SU-DHL-6 (cell line): ENCODE data around the gene TMCC1.

Source experiments
- H2AFZ ChIP-seq: fragments of 200-600 bp; sonication (generic); 2 replicates; pipeline ENCODE4 v1.6.1; 2014; ENCODE audit warnings: low read depth, mild to moderate bottlenecking, moderate library complexity, mixed read lengths, antibody characterized with exemption, low read length; ENCODE audit not compliant: severe bottlenecking
- H3F3A ChIP-seq: fragments of 200-600 bp; shearing (Covaris generic); 2 replicates; pipeline ENCODE4 v1.6.0; 2016; ENCODE audit warnings: antibody characterized with exemption, mild to moderate bottlenecking; ENCODE audit not compliant: insufficient read depth
- H3K27ac ChIP-seq: fragments of 200-600 bp; sonication (generic); 2 replicates; pipeline ENCODE4 v1.5.1; 2016; ENCODE audit warnings: low read depth, mild to moderate bottlenecking, low read length, moderate library complexity, mixed read lengths
- H3K27me3 ChIP-seq: fragments of 200-600 bp; sonication (generic), shearing (Covaris generic); 2 replicates; pipeline ENCODE4 v1.6.0; 2014; ENCODE audit warnings: mild to moderate bottlenecking, low read length
- H3K36me3 ChIP-seq: fragments of 200-600 bp; sonication (generic); 2 replicates; pipeline ENCODE4 v1.6.1; 2014; ENCODE audit warnings: mild to moderate bottlenecking, low read length, mixed read lengths
- H3K4me2 ChIP-seq: fragments of 300-600, 200-600 bp; shearing (Covaris generic), sonication (generic); 2 replicates; pipeline ENCODE4 v1.6.0; 2014; ENCODE audit warnings: low read length, low read depth, mild to moderate bottlenecking; ENCODE audit not compliant: poor library complexity, severe bottlenecking
- H3K4me3 ChIP-seq: fragments of 200-600 bp; sonication (generic); 2 replicates; pipeline ENCODE4 v1.5.1; 2014; ENCODE audit warnings: antibody characterized with exemption, low read length, mild to moderate bottlenecking, mixed read lengths; ENCODE audit not compliant: insufficient read depth, poor library complexity, severe bottlenecking
- H3K79me2 ChIP-seq: fragments of 200-600 bp; sonication (generic); 2 replicates; pipeline ENCODE4 v1.6.1; 2014; ENCODE audit warnings: mild to moderate bottlenecking, low read length, moderate library complexity; ENCODE audit not compliant: insufficient read depth
- H3K9ac ChIP-seq: fragments of 200-600 bp; sonication (generic); 2 replicates; pipeline ENCODE4 v1.7.0; 2014; ENCODE audit warnings: mild to moderate bottlenecking, low read length
- H3K9me2 ChIP-seq: fragments of 200-600 bp; sonication (generic); replicated peaks from 2 replicates; pipeline ENCODE4 v1.6.1; 2014; ENCODE audit warnings: low read length; ENCODE audit not compliant: insufficient read depth
- H3K9me3 ChIP-seq: fragments of 200-600 bp; sonication (generic); 2 replicates; pipeline ENCODE4 v1.6.1; 2014; ENCODE audit warnings: low read length, mixed read lengths; ENCODE audit not compliant: insufficient read depth
- H4K20me1 ChIP-seq: fragments of 200-600 bp; sonication (generic); 2 replicates; pipeline ENCODE4 v1.6.1; 2014; ENCODE audit warnings: low read depth, mild to moderate bottlenecking, antibody characterized with exemption, low read length, moderate library complexity, mixed read lengths
- CTCF ChIP-seq: fragments of 200-600 bp; sonication (generic); IDR thresholded peaks from one replicate; pipeline ENCODE4 v1.5.1; 2017; ENCODE audit warnings: antibody characterized with exemption, mild to moderate bottlenecking, low read length, moderate library complexity; ENCODE audit not compliant: insufficient read depth, poor library complexity, severe bottlenecking
- EZH2phosphoT487 ChIP-seq: fragments of 200-600 bp; sonication (generic), shearing (Covaris generic); conservative IDR thresholded peaks from 2 replicates; pipeline ENCODE4 v1.6.1; 2018; ENCODE audit warnings: mild to moderate bottlenecking, antibody characterized with exemption, low read length, moderate library complexity, mixed read lengths

TMCC1 gene

GRCh38 chr3:129624347-129625071, 269.0 kb downstream of the TMCC1 start:
- TF ChIP-seq EZH2phosphoT487 (no peak), CTCF (no peak)
- Histone ChIP-seq H4K20me1 (no peaks in the 10 kb centered on the region), H3K36me3 (no peaks in the 10 kb centered on the region), H3K9me3 (no peaks in the 10 kb centered on the region), H3F3A (no peaks in the 10 kb centered on the region), H3K79me2 (no peaks in the 10 kb centered on the region), H3K9ac (no peak overlapping the region), H3K4me3 (no peak overlapping the region), H2AFZ (no peak overlapping the region), H3K27me3 (no peaks in the 10 kb centered on the region), H3K9me2 (no peaks in the 10 kb centered on the region), H3K4me2 (no peak overlapping the region), H3K27ac (no peak overlapping the region)

- no peaks in the 10 kb centered on the region for H3F3A ChIP-seq
- H3K79me2 ChIP-seq, result no peaks in the 10 kb centered on the region
- no peak overlapping the region for H3K9ac ChIP-seq
- no peak overlapping the region for H3K27ac ChIP-seq
- no peak for TF ChIP-seq EZH2phosphoT487
- no peak for TF ChIP-seq CTCF
- no peaks in the 10 kb centered on the region for H4K20me1 ChIP-seq
- H3K36me3 ChIP-seq, result no peaks in the 10 kb centered on the region
- H3K4me3 ChIP-seq, result no peak overlapping the region
- H3K9me2 ChIP-seq, result no peaks in the 10 kb centered on the region
- no peak overlapping the region for H2AFZ ChIP-seq
- H3K9me3 ChIP-seq, result no peaks in the 10 kb centered on the region
- no peak overlapping the region for H3K4me2 ChIP-seq
- no peaks in the 10 kb centered on the region for H3K27me3 ChIP-seq
These were observed 269.9 kb downstream of the TMCC1 start for GRCh38 chr3:129623447-129624118.

- H3K36me3 ChIP-seq, result no peaks in the 10 kb centered on the region
- no peak overlapping the region for H2AFZ ChIP-seq
- no peaks in the 10 kb centered on the region for H3K9me2 ChIP-seq
- H3K27ac ChIP-seq, result no peak overlapping the region
- H3K9me3 ChIP-seq, result no peaks in the 10 kb centered on the region
- no peak overlapping the region for H3K9ac ChIP-seq
- no peaks in the 10 kb centered on the region for H3F3A ChIP-seq
- H3K27me3 ChIP-seq, result no peaks in the 10 kb centered on the region
- H3K79me2 ChIP-seq, result no peaks in the 10 kb centered on the region
- H3K4me2 ChIP-seq, result no peak overlapping the region
- H4K20me1 ChIP-seq, result no peaks in the 10 kb centered on the region
- no peak for TF ChIP-seq CTCF
- no peak for TF ChIP-seq EZH2phosphoT487
- H3K4me3 ChIP-seq, result no peak overlapping the region
These were observed 270.6 kb downstream of the TMCC1 start for GRCh38 chr3:129622933-129623332.
